Frontal cortex (tissue), 4 donors: Measurements from ENCODE around the gene EIF5. TPM values are rescaled to one million over a fixed set of nuclear protein-coding genes. Genes with fewer than 3 reads are reported as not detected.
A peak's percentile ranks its signal among the peaks of the same experiment; 100 is the strongest.

Experiments used
- DNase-seq, 2 donors: peaks; one replicate each; pipeline ENCODE4 v3.0.0; 2012; ENCODE audit warnings: low spot score in 2 of 2
- FAIRE-seq: peaks from 2 replicates; lab custom pipeline; 2012; peaks lifted over from hg19 to GRCh38; lab: Jason Lieb, UNC
- small RNA-seq: library from RNA; depleted of rRNA; stranded (forward); fragments of <200 nt; gene quantifications from one replicate; pipeline ENCODE3, GENCODE V24; 2014
- total RNA-seq: library from RNA; depleted of rRNA; stranded (reverse); fragments of >200 nt; gene quantifications from one replicate; pipeline ENCODE4 v1.2.3, GENCODE V29; 2014
- donor health status: control.
- donor health status: control.
- donor health status: control.

EIF5 gene
- total RNA-seq, 1 donor from 2014 or later = 129 TPM

- no peak for DNase-seq
- FAIRE-seq = no peak
These were observed 54.6 kb downstream of the EIF5 start for GRCh38 chr14:103388664-103389063.

- FAIRE-seq (no peak), DNase-seq (no peak)
These were observed 56.6 kb downstream of the EIF5 start for GRCh38 chr14:103390605-103391004.

GRCh38 chr14:103391048-103391447 lies 57.0 kb downstream of the EIF5 start:
- DNase-seq (no peak), FAIRE-seq (no peak)

- no peak for FAIRE-seq
- no peak for DNase-seq
These were observed 58.1 kb downstream of the EIF5 start for GRCh38 chr14:103392106-103392505.

- DNase-seq = no peak
- FAIRE-seq = no peak
These were observed 58.5 kb downstream of the EIF5 start for GRCh38 chr14:103392572-103392971.

GRCh38 chr14:103393070-103393469 lies 59.0 kb downstream of the EIF5 start:
- FAIRE-seq = no peak
- no peak for DNase-seq

- FAIRE-seq (no peak), DNase-seq (no peak)
These were observed 59.9 kb downstream of the EIF5 start for GRCh38 chr14:103393676-103394626.

Small RNAs within 50 kb of the gene (small RNA-seq; reads per million reads assigned to genes)
- 12.6 reads per million, percentile 96 among the genes with 10 or more reads in this experiment for gene SNORA28

Other genes with a start within 250 kb of the EIF5 start
- gene EXOC3L4, start 239.5 kb upstream of the EIF5 start, total RNA-seq = 0.82 TPM
- 11.8 TPM for gene TNFAIP2, start 210.8 kb upstream of the EIF5 start, total RNA-seq
- 152 TPM for gene MARK3, start 51.2 kb downstream of the EIF5 start, total RNA-seq
- gene CKB, start 188.6 kb downstream of the EIF5 start, total RNA-seq = 260 TPM
- gene TRMT61A, start 195.0 kb downstream of the EIF5 start, total RNA-seq = 4.9 TPM
- gene BAG5, start 228.4 kb downstream of the EIF5 start, total RNA-seq = 51.4 TPM
- gene COA8, start 228.7 kb downstream of the EIF5 start, total RNA-seq = 38.3 TPM